ENCODE measurements around the gene ESPNL.
A peak's percentile ranks its signal among the peaks of the same experiment; 100 is the strongest.

Gene ESPNL

GRCh38 chr2:238080518-238080917, 19.6 kb upstream of the ESPNL start:
- DNase-seq = no peak

- no peak for DNase-seq
These were observed 19.0 kb upstream of the ESPNL start for GRCh38 chr2:238081150-238081549.

DNA sequence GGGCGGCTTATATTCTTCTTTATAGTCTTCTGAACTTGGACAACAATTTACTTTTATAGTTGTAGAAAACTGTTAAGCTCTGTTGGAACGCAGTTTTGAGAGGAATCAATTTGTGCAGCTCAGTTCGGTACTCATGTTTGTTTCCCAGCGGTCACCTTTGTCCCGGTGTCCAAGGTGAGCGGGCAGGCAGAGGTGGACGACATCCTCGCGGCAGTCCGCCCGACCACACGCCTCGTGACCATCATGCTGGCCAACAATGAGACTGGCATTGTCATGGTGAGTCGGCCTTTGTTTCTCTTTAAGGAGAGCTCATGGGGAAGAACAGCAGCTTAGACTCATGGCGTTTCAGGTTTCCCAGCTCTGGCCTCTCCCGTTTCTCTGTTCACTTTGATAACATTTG, 18.6 kb upstream of the ESPNL start:
- DNase-seq = no peak

DNA sequence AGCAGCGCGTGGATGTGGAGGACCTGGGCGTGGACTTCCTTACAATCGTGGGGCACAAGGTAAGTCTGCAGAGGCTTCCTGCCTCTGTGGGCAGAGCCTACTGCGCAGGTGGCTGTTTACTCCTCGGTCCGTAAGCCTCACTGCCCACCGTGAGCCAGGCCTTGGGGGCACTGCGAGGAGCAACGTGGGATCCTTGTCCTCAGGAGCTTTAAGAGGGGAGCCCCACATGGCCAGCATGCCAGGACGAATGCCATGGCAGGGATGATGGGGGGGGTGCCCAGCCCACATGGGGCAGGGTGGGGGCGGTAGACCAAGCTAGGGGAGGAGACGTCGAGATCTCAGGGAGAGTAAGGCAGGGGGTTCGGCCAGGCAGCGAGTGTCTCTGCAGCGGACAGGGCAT, 18.0 kb upstream of the ESPNL start:
- no peak for DNase-seq

DNA sequence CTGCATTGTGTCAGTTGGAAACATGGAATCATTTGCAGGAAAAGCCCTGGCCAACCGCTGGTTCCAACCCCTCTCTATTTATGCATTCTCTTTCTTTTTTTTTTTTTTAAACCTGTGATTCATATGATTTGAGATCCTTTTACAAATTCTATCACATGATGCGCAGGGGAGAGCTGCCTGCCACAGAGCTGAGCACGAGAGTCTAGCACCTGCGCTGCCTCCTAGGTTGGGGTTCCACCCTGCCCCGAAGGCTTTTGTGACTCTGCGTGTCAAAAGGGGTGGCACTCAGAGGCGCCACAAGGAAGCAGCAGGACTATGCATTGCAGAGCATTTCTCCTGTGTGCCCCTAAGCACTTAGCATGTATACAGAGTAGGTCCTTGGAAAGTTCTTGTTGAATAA, 17.3 kb upstream of the ESPNL start:
- DNase-seq = no peak

DNA sequence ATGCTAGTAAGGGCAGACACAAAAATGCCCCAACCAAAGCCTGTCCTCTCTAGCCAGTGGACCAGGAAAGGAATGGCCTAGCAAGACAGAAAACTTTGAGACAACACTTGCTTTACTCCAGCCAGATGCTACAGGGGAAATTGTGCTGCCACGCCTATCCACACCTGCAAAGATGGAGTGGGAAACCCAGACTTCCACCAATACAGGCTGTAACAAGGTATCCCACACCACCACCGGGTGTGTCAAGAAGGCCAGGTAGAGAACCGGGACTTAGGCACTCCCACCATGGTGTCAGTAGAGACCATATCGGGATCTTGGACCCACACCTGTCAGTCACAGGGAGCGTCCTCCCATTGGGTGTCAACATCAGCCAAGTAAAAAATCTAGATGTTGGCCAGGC, 16.2 kb upstream of the ESPNL start:
- no peak for DNase-seq

GRCh38 chr2:238084761-238085160, 15.4 kb upstream of the ESPNL start:
- DNase-seq = no peak

DNA sequence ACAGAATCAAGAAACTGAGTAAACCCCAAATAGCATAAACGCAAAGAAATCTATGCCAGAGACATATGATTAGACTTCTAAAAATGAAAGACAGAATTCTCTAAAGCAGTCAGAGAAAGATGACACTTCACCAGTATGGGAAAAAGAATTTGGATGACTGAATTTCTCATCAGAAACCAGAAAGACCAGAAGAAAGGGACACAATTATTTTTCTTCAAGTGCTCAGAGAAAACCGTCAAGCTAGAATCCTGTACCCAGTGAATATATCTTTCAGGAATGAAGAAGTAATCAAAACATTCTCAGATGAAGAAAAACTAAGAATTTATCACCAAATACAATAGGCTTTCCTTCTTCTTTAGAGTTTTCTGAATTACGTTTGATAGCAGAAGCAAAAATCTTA, 14.2 kb upstream of the ESPNL start:
- no peak for DNase-seq

DNA sequence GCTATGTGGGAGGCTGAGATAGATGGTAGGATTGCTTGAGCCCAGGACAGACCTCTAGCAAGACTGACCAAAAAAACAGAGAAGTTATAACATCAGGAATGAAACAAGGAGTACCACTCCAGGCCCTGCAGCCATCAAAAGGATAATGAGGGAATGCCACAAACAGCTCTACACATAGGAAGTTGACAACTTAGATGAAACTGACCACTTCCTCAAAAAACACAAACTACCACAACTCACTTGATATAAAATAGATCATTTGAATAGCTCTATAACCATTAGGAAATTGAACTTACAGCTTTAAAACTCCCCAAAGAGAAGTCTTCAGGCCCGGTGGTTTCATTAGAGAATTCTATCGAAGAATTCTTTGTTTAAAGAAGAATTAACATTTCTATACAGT, 12.9 kb upstream of the ESPNL start:
- no peak for DNase-seq

DNA sequence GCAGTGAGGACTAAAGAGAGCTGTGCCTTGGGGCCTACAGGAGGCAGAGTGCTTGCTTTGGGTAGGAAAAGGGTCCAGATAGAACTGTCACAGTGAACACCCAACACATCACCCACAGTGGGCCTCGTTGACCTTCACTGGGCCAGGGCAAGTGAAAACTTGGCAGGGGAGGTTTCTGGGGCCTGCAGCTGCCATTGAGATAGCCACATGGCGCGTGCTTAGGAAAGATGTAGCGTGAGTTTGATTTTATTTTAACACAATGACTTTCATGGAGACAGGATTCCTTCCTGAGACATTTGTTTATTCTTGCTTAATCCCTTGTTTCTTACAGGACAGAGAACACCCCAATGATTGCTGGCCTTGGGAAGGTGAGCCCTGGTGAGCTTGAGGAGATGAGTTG, 9.3 kb upstream of the ESPNL start:
- no peak for DNase-seq

DNA sequence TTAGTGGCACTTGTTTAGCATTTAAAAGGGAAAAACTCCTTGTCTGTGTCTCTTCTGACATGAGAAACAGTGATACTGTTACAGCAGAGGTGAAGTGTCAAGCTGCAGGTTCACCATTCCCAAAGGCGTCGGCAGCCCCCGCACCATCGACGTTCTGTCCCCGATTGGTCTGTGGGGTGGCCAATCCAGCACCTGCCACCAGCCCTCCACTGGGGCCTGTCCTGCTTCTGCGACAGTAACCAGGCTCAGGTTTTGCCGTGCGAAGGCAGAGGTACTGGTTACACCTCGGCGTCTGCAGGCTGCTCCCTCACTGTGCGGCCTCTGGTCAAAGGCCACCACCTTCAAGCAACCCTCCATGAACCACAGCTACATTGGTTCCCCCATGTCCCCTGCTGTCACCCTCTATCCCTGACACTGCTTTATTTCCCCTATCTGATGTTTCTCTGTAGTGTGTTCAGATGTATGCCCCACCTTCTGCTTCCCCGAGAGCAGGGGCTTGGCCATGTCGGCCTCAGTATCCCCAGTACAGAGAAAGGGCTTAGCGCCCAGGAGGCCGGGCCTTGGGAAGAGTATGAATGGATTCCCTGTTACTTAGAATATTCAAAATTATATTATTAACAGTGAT, 8.6 kb upstream of the ESPNL start:
- DNase-seq = no peak

- DNase-seq = no peak
These were observed 7.6 kb upstream of the ESPNL start for GRCh38 chr2:238092486-238093035.

DNA sequence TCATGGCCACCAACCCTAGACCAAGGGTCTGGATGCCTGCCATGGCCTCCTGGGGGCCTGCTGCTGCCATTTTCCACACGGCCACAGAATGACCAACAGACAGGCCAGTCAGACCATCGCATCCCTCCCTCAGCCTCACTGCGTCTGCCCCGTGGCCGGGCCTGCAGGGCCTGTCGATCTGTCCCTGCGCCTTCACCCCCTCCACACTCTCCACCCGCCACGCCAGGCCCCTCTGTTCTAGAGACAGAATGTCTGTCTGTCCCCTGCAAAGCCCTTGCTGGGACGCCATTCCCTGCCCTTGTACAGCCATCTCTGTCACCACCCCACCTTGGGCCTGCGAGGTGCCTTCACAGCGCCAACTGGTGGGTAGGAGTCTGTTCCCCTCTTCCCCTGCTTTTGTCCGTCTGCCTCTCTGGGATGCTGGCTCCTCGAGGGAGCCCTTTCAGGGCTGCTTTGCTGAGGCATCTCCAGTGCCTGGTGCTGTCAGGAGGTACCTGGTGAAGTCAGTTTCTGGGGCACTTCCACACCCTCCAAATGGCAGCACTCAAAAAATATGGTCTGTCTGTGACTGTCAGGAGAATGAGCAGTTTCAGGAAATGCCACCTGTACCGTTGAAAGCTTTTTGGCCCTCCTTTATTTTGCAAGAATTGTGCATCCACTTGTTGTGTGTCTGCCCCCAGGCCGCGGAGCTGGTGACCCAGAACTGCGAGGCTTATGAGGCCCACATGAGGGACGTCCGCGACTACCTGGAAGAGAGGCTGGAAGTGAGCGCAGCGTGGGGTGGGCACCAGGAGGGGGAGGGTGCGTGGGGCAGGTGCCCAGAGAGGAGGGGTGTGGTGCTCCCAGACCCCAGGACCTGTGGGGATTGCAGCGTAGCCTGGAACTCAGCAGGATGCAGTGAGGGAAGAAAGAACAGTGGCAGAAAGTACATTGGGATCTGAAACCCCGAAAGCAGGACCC, 6.7 kb upstream of the ESPNL start:
- DNase-seq = no peak

GRCh38 chr2:238094438-238095022, 5.6 kb upstream of the ESPNL start:
- DNase-seq = no peak

- no peak for DNase-seq
These were observed 5.0 kb upstream of the ESPNL start for GRCh38 chr2:238095143-238095542.

GRCh38 chr2:238096311-238097011, 3.7 kb upstream of the ESPNL start:
- no peak for DNase-seq

DNA sequence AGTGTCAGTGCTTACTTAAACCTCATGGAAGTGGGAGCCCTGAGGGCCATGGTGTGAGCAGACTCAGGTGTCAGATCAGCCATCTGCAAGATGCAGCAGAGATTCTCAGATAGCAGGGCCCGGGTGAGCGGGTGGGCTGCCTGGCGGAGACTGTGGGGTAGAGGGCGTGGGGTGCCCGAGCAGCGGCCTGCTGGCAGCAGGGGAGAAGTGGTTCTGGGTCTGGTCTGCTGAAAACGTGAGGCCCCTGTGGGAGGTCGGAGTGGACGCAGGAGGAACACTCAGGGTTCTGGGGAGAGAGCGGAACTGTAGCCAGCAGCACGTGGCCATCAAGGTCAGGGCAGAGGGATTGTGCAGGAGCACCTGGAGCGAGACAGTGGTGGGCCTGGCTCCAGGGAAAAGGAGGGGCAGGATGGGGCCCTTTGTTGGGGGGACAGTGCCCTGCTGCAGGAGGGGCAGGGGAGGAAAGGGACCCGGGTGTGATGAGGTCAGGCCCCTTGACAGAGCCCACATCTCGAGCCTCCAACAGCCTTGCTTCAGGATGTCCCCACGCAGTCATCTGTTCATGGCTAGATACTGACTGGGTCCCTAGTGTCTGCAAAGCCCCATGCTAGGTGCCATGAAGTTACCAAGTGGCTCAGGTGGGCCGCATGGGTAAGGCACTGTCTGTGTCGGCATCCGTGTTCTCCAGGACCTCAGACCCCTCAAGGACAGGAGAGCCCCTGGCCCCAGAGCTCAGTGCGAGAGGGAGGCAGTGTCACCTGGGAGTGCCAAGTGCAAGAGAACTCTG, 2.7 kb upstream of the ESPNL start:
- DNase-seq = no peak

DNA sequence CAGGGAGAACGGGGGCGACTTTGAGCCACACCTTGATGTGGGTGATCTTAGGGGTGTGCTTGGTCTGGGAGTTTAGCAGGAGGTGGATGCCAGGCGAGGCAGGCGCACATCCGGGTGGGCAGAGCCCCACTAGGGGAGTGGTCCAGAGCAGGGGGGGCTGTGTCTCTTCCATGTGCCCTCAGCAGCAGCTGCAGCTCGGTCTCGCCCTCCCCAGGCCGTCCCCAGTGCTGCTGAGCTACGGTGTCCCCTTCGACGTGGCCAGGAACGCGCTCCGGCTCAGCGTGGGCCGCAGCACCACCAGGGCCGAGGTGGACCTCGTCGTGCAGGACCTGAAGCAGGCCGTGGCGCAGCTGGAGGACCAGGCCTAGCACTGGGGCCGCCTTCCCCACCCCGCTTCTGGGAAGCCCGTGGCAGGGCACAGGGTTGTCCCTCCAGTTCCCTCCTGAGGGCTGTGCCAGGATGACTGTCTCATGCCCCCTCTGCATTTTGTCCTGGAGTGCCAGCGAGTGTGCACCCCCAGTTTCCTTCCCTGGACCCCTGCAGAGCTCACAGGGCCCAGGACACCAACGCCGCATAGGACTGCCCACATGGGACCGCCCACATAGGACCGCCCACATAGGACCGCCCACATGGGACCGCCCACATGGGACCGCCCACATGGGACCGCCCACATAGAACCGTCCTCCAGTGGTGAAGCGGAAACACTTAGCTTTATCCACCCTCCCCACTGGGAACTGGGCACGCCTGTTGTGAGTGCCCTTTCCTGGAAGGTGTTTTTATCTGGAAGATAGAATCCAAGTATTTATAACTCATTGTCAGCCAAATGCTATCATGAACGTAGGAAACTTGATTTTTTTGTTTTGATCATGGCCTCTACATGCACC, 1.9 kb upstream of the ESPNL start:
- peak; percentile 47 for DNase-seq

- peak; percentile 27 for DNase-seq
These were observed 1.0 kb upstream of the ESPNL start for GRCh38 chr2:238098901-238099713.

DNA sequence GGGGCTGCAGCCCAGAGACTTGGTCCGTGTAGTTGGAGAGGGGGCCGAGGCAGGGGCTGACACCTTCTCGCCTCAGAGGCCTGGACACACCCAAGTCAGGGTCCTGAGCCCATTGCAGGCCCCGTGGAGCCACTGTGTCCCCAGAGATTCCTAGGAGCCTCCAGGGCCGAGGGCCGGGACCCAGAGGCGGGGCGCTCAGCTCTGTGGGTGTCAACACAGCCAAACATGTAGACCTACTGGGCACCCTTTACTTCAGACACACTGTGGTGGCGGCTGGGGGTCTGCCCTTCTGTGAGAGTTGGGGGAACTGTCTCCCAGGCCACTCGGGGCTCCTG, 459 bp upstream of the ESPNL start:
- no peak for DNase-seq

Data from kidney glomerular epithelial cell (primary cell).